ENCODE data around the gene ZMYND19.
A peak's percentile ranks its signal among the peaks of the same experiment; 100 is the strongest.

ZMYND19 gene

GRCh38 chr9:137619240-137620047 is 29.1 kb upstream of the ZMYND19 start:
- peak overlapping the region; percentile 47 for H2AFZ ChIP-seq (ENCODE audit: low read length)
- no peaks in the 10 kb centered on the region for H3K9me3 ChIP-seq (replicated peaks; ENCODE audit: insufficient read depth, low read length)
- H3F3A ChIP-seq (ENCODE audit: insufficient read depth, low read length) = peaks cover 9% of the 10 kb centered on the region
- peak overlapping the region; percentile 84 for H3K4me3 ChIP-seq (ENCODE audit: low read length)
- H3K36me3 ChIP-seq (replicated peaks; ENCODE audit: insufficient read depth, low read length) = 0 out of 2 replicates have a peak, but pooled peaks cover 6% of the 10 kb centered on the region
- peak overlapping the region; percentile 60 for H3K27ac ChIP-seq (ENCODE audit: low read length)
- H3K27me3 ChIP-seq (replicated peaks; ENCODE audit: insufficient read depth, low read length) = no peaks in the 10 kb centered on the region
- H3K4me2 ChIP-seq (ENCODE audit: low read depth, low read length) = peak overlapping the region; percentile 84
- H3K4me1 ChIP-seq (ENCODE audit: low read length) = peaks cover 14% of the 10 kb centered on the region
- no peaks in the 10 kb centered on the region for H3K9me2 ChIP-seq (replicated peaks; ENCODE audit: insufficient read depth, low read length)
- no peak for TF ChIP-seq CTCF (IDR thresholded peaks at IDR 0.05; ENCODE audit: low read length)
- TF ChIP-seq EZH2 (optimal IDR thresholded peaks at IDR 0.05; ENCODE audit: low read depth, low read length) = no peak
- TF ChIP-seq EZH2phosphoT487 (IDR thresholded peaks at IDR 0.05; ENCODE audit: low read length) = no peak
- peak overlapping the region; percentile 73 for H3K9ac ChIP-seq (ENCODE audit: low read length)
- peak; percentile 28 for DNase-seq
- peaks cover 9% of the 10 kb centered on the region for H4K20me1 ChIP-seq (ENCODE audit: insufficient read depth, low read length)
- H3K79me2 ChIP-seq (ENCODE audit: low read length) = peaks cover 89% of the 10 kb centered on the region

- peak within 1 kb of the TSS; percentile 77 for H3K9ac ChIP-seq (ENCODE audit: low read length)
- peaks cover 78% of the 10 kb centered on the region for H3K79me2 ChIP-seq (ENCODE audit: low read length)
- no peaks in the 10 kb centered on the region for H3K9me2 ChIP-seq (replicated peaks; ENCODE audit: insufficient read depth, low read length)
- H3F3A ChIP-seq (ENCODE audit: insufficient read depth, low read length) = peaks cover 9% of the 10 kb centered on the region
- peak; percentile 92 for DNase-seq
- no peaks in the 10 kb centered on the region for H3K27me3 ChIP-seq (replicated peaks; ENCODE audit: insufficient read depth, low read length)
- no peak for TF ChIP-seq EZH2phosphoT487 (IDR thresholded peaks at IDR 0.05; ENCODE audit: low read length)
- no peak for TF ChIP-seq EZH2 (optimal IDR thresholded peaks at IDR 0.05; ENCODE audit: low read depth, low read length)
- TF ChIP-seq CTCF (IDR thresholded peaks at IDR 0.05; ENCODE audit: low read length) = no peak
- H4K20me1 ChIP-seq (ENCODE audit: insufficient read depth, low read length) = peaks cover 9% of the 10 kb centered on the region
- H3K4me2 ChIP-seq (ENCODE audit: low read depth, low read length) = peak within 1 kb of the TSS; percentile 97
- H3K36me3 ChIP-seq (replicated peaks; ENCODE audit: insufficient read depth, low read length) = 0 out of 2 replicates have a peak, but pooled peaks cover 6% of the 10 kb centered on the region
- H2AFZ ChIP-seq (ENCODE audit: low read length) = peak within 1 kb of the TSS; percentile 47
- peak within 1 kb of the TSS; percentile 67 for H3K27ac ChIP-seq (ENCODE audit: low read length)
- H3K4me3 ChIP-seq (ENCODE audit: low read length) = peak within 1 kb of the TSS; percentile 84
- H3K4me1 ChIP-seq (ENCODE audit: low read length) = peaks cover 14% of the 10 kb centered on the region
- H3K9me3 ChIP-seq (replicated peaks; ENCODE audit: insufficient read depth, low read length) = no peaks in the 10 kb centered on the region
Observed at GRCh38 chr9:137618105-137619067, 28.1 kb upstream of the ZMYND19 start, which contains the start of gene EHMT1. EHMT1 (plus strand) TSS chr9:137619005; CDS start chr9:137619029, 24 bp downstream.

- Histone ChIP-seq H3K9me3 (replicated peaks; ENCODE audit: insufficient read depth, low read length) (no peaks in the 10 kb centered on the region), H3K36me3 (replicated peaks; ENCODE audit: insufficient read depth, low read length) (no peaks in the 10 kb centered on the region), H3K9me2 (replicated peaks; ENCODE audit: insufficient read depth, low read length) (no peaks in the 10 kb centered on the region), H3K79me2 (ENCODE audit: low read length) (peaks cover 48% of the 10 kb centered on the region), H4K20me1 (ENCODE audit: insufficient read depth, low read length) (0 out of 2 replicates have a peak, but pooled peaks cover under 1% of the 10 kb centered on the region), H3K27ac (ENCODE audit: low read length) (no peak overlapping the region), H3K9ac (ENCODE audit: low read length) (no peak overlapping the region), H3K4me3 (ENCODE audit: low read length) (no peak overlapping the region), H2AFZ (ENCODE audit: low read length) (no peak overlapping the region), H3K27me3 (replicated peaks; ENCODE audit: insufficient read depth, low read length) (no peaks in the 10 kb centered on the region), H3F3A (ENCODE audit: insufficient read depth, low read length) (peaks cover 9% of the 10 kb centered on the region), H3K4me1 (ENCODE audit: low read length) (peaks cover 8% of the 10 kb centered on the region), H3K4me2 (ENCODE audit: low read depth, low read length) (no peak overlapping the region)
- no peak for DNase-seq
- TF ChIP-seq EZH2 (optimal IDR thresholded peaks at IDR 0.05; ENCODE audit: low read depth, low read length) = no peak
- TF ChIP-seq CTCF (IDR thresholded peaks at IDR 0.05; ENCODE audit: low read length) = no peak
- TF ChIP-seq EZH2phosphoT487 (IDR thresholded peaks at IDR 0.05; ENCODE audit: low read length) = no peak
Observed at GRCh38 chr9:137615387-137615871, 25.1 kb upstream of the ZMYND19 start.

Data from MM.1S (cell line).